Measurements from ENCODE around the gene ADAMTSL3.

ADAMTSL3 gene

GRCh38 chr15:83838763-83839162 is 184.8 kb downstream of the ADAMTSL3 start:
- TF ChIP-seq CTCF (conservative IDR thresholded peaks at IDR 0.05; ENCODE audit: low read depth, low read length) = no peak
- no peak for DNase-seq (ENCODE audit: low read depth)
- no peak overlapping the region for H3K4me3 ChIP-seq (ENCODE audit: low read depth, low read length)

GRCh38 chr15:83842281-83842680 is 188.4 kb downstream of the ADAMTSL3 start:
- no peak overlapping the region for H3K4me3 ChIP-seq (ENCODE audit: low read depth, low read length)
- DNase-seq (ENCODE audit: low read depth) = no peak
- TF ChIP-seq CTCF (conservative IDR thresholded peaks at IDR 0.05; ENCODE audit: low read depth, low read length) = no peak

- peak; percentile 42 for DNase-seq (ENCODE audit: low read depth)
- no peak overlapping the region for H3K4me3 ChIP-seq (ENCODE audit: low read depth, low read length)
- TF ChIP-seq CTCF (conservative IDR thresholded peaks at IDR 0.05; ENCODE audit: low read depth, low read length) = no peak
Measured at GRCh38 chr15:83843471-83843871, 189.5 kb downstream of the ADAMTSL3 start.

GRCh38 chr15:83844742-83845141 is 190.8 kb downstream of the ADAMTSL3 start:
- DNase-seq (ENCODE audit: low read depth) = no peak
- TF ChIP-seq CTCF (conservative IDR thresholded peaks at IDR 0.05; ENCODE audit: low read depth, low read length) = no peak
- no peak overlapping the region for H3K4me3 ChIP-seq (ENCODE audit: low read depth, low read length)

GRCh38 chr15:83845230-83845629 is 191.3 kb downstream of the ADAMTSL3 start:
- no peak overlapping the region for H3K4me3 ChIP-seq (ENCODE audit: low read depth, low read length)
- DNase-seq (ENCODE audit: low read depth) = peak; percentile 94
- TF ChIP-seq CTCF (conservative IDR thresholded peaks at IDR 0.05; ENCODE audit: low read depth, low read length) = no peak

GRCh38 chr15:83846847-83847246 is 192.9 kb downstream of the ADAMTSL3 start:
- TF ChIP-seq CTCF (conservative IDR thresholded peaks at IDR 0.05; ENCODE audit: low read depth, low read length) = no peak
- peak; percentile 98 for DNase-seq (ENCODE audit: low read depth)
- H3K4me3 ChIP-seq (ENCODE audit: low read depth, low read length) = no peak overlapping the region

GRCh38 chr15:83848315-83849050 is 194.6 kb downstream of the ADAMTSL3 start:
- peak; percentile 96 for DNase-seq (ENCODE audit: low read depth)
- no peak overlapping the region for H3K4me3 ChIP-seq (ENCODE audit: low read depth, low read length)
- TF ChIP-seq CTCF (conservative IDR thresholded peaks at IDR 0.05; ENCODE audit: low read depth, low read length) = no peak

All from choroid plexus epithelial cell (primary cell).